ENCODE measurements around the gene COG6.
A peak's percentile ranks its signal among the peaks of the same experiment; 100 is the strongest.

COG6 gene

GRCh38 chr13:39685652-39686051, 30.2 kb downstream of the COG6 start:
- ATAC-seq (replicated peaks; ENCODE audit: extremely low read depth, poor library complexity, severe bottlenecking) (no peak), DNase-seq (ENCODE audit: low spot score in 2 of 2) (no peak)
- Mint-ChIP-seq H3K4me1 (peaks cover 6% of the 10 kb centered on the region), H3K27me3 (no peaks in the 10 kb centered on the region), H3K9me3 (no peaks in the 10 kb centered on the region), H3K4me3 (no peak overlapping the region), H3K36me3 (ENCODE audit: insufficient read depth) (peaks cover 8% of the 10 kb centered on the region), H3K27ac (ENCODE audit: low read depth) (no peak overlapping the region)

GRCh38 chr13:39688278-39688677, 32.8 kb downstream of the COG6 start:
- H3K27me3 Mint-ChIP-seq, result no peaks in the 10 kb centered on the region
- peaks cover 6% of the 10 kb centered on the region for H3K4me1 Mint-ChIP-seq
- H3K9me3 Mint-ChIP-seq, result no peaks in the 10 kb centered on the region
- no peak for DNase-seq (ENCODE audit: low spot score in 2 of 2)
- H3K4me3 Mint-ChIP-seq, result no peak overlapping the region
- no peak for ATAC-seq (replicated peaks; ENCODE audit: extremely low read depth, poor library complexity, severe bottlenecking)
- H3K36me3 Mint-ChIP-seq (ENCODE audit: insufficient read depth), result no peaks in the 10 kb centered on the region
- no peak overlapping the region for H3K27ac Mint-ChIP-seq (ENCODE audit: low read depth)

GRCh38 chr13:39688699-39689405, 33.4 kb downstream of the COG6 start:
- no peak for DNase-seq (ENCODE audit: low spot score in 2 of 2)
- ATAC-seq (replicated peaks; ENCODE audit: extremely low read depth, poor library complexity, severe bottlenecking), result peak; percentile 73
- H3K27me3 Mint-ChIP-seq, result no peaks in the 10 kb centered on the region
- H3K4me1 Mint-ChIP-seq, result peaks cover 6% of the 10 kb centered on the region
- H3K27ac Mint-ChIP-seq (ENCODE audit: low read depth), result no peak overlapping the region
- no peaks in the 10 kb centered on the region for H3K36me3 Mint-ChIP-seq (ENCODE audit: insufficient read depth)
- no peak overlapping the region for H3K4me3 Mint-ChIP-seq
- no peaks in the 10 kb centered on the region for H3K9me3 Mint-ChIP-seq

GRCh38 chr13:39692660-39693438, 37.4 kb downstream of the COG6 start:
- Mint-ChIP-seq H3K27me3 (no peaks in the 10 kb centered on the region), H3K36me3 (ENCODE audit: insufficient read depth) (no peaks in the 10 kb centered on the region), H3K4me3 (no peak overlapping the region), H3K4me1 (peaks cover 6% of the 10 kb centered on the region), H3K27ac (ENCODE audit: low read depth) (no peak overlapping the region), H3K9me3 (no peaks in the 10 kb centered on the region)
- ATAC-seq (replicated peaks; ENCODE audit: extremely low read depth, poor library complexity, severe bottlenecking) (no peak), DNase-seq (ENCODE audit: low spot score in 2 of 2) (no peak)

- no peak overlapping the region for H3K27ac Mint-ChIP-seq (ENCODE audit: low read depth)
- DNase-seq (ENCODE audit: low spot score in 2 of 2) (no peak), ATAC-seq (replicated peaks; ENCODE audit: extremely low read depth, poor library complexity, severe bottlenecking) (no peak)
- no peak overlapping the region for H3K4me3 Mint-ChIP-seq
- H3K4me1 Mint-ChIP-seq, result peaks cover 8% of the 10 kb centered on the region
- H3K36me3 Mint-ChIP-seq (ENCODE audit: insufficient read depth), result peaks cover 4% of the 10 kb centered on the region
- H3K27me3 Mint-ChIP-seq, result no peaks in the 10 kb centered on the region
- H3K9me3 Mint-ChIP-seq, result no peaks in the 10 kb centered on the region
Measured at GRCh38 chr13:39699274-39699673, 43.8 kb downstream of the COG6 start.

- no peaks in the 10 kb centered on the region for H3K27me3 Mint-ChIP-seq
- H3K36me3 Mint-ChIP-seq (ENCODE audit: insufficient read depth), result peaks cover 5% of the 10 kb centered on the region
- H3K27ac Mint-ChIP-seq (ENCODE audit: low read depth), result no peak overlapping the region
- ATAC-seq (replicated peaks; ENCODE audit: extremely low read depth, poor library complexity, severe bottlenecking), result no peak
- no peak for DNase-seq (ENCODE audit: low spot score in 2 of 2)
- no peak overlapping the region for H3K4me3 Mint-ChIP-seq
- H3K9me3 Mint-ChIP-seq, result no peaks in the 10 kb centered on the region
- H3K4me1 Mint-ChIP-seq, result no peaks in the 10 kb centered on the region
Measured at GRCh38 chr13:39712626-39713025, 57.2 kb downstream of the COG6 start.

- ATAC-seq (replicated peaks; ENCODE audit: extremely low read depth, poor library complexity, severe bottlenecking) (no peak), DNase-seq (ENCODE audit: low spot score in 2 of 2) (no peak)
- Mint-ChIP-seq H3K9me3 (no peaks in the 10 kb centered on the region), H3K27me3 (no peaks in the 10 kb centered on the region), H3K36me3 (ENCODE audit: insufficient read depth) (peaks cover 48% of the 10 kb centered on the region), H3K4me1 (no peaks in the 10 kb centered on the region), H3K27ac (ENCODE audit: low read depth) (no peak overlapping the region), H3K4me3 (no peak overlapping the region)
Measured at GRCh38 chr13:39729156-39729555, 73.7 kb downstream of the COG6 start.

GRCh38 chr13:39734952-39735351, 79.5 kb downstream of the COG6 start:
- Mint-ChIP-seq H3K9me3 (peaks cover 5% of the 10 kb centered on the region), H3K4me1 (no peaks in the 10 kb centered on the region), H3K27ac (ENCODE audit: low read depth) (peak overlapping the region; percentile 72), H3K36me3 (ENCODE audit: insufficient read depth) (peaks cover 27% of the 10 kb centered on the region), H3K4me3 (no peak overlapping the region), H3K27me3 (no peaks in the 10 kb centered on the region)
- DNase-seq (ENCODE audit: low spot score in 2 of 2), result no peak
- ATAC-seq (replicated peaks; ENCODE audit: extremely low read depth, poor library complexity, severe bottlenecking), result no peak

GRCh38 chr13:39737047-39737446, 81.6 kb downstream of the COG6 start:
- Mint-ChIP-seq H3K9me3 (peaks cover 11% of the 10 kb centered on the region), H3K36me3 (ENCODE audit: insufficient read depth) (peaks cover 24% of the 10 kb centered on the region), H3K4me3 (no peak overlapping the region), H3K4me1 (no peaks in the 10 kb centered on the region), H3K27ac (ENCODE audit: low read depth) (no peak overlapping the region), H3K27me3 (no peaks in the 10 kb centered on the region)
- ATAC-seq (replicated peaks; ENCODE audit: extremely low read depth, poor library complexity, severe bottlenecking) (no peak), DNase-seq (ENCODE audit: low spot score in 2 of 2) (no peak)

GRCh38 chr13:39740761-39741160, 85.3 kb downstream of the COG6 start:
- Mint-ChIP-seq H3K36me3 (ENCODE audit: insufficient read depth) (peaks cover 2% of the 10 kb centered on the region), H3K27me3 (no peaks in the 10 kb centered on the region), H3K27ac (ENCODE audit: low read depth) (no peak overlapping the region), H3K4me1 (no peaks in the 10 kb centered on the region), H3K9me3 (peaks cover 22% of the 10 kb centered on the region), H3K4me3 (no peak overlapping the region)
- ATAC-seq (replicated peaks; ENCODE audit: extremely low read depth, poor library complexity, severe bottlenecking) (no peak), DNase-seq (ENCODE audit: low spot score in 2 of 2) (no peak)

- H3K4me3 Mint-ChIP-seq, result no peak overlapping the region
- no peak overlapping the region for H3K27ac Mint-ChIP-seq (ENCODE audit: low read depth)
- peaks cover 3% of the 10 kb centered on the region for H3K9me3 Mint-ChIP-seq
- ATAC-seq (replicated peaks; ENCODE audit: extremely low read depth, poor library complexity, severe bottlenecking) (no peak), DNase-seq (ENCODE audit: low spot score in 2 of 2) (no peak)
- no peaks in the 10 kb centered on the region for H3K27me3 Mint-ChIP-seq
- no peaks in the 10 kb centered on the region for H3K4me1 Mint-ChIP-seq
- H3K36me3 Mint-ChIP-seq (ENCODE audit: insufficient read depth), result peaks cover under 1% of the 10 kb centered on the region
Measured at GRCh38 chr13:39748961-39749360, 93.5 kb downstream of the COG6 start.

GRCh38 chr13:39749528-39749927, 94.1 kb downstream of the COG6 start:
- ATAC-seq (replicated peaks; ENCODE audit: extremely low read depth, poor library complexity, severe bottlenecking) (no peak), DNase-seq (ENCODE audit: low spot score in 2 of 2) (no peak)
- H3K27me3 Mint-ChIP-seq, result no peaks in the 10 kb centered on the region
- peaks cover 2% of the 10 kb centered on the region for H3K36me3 Mint-ChIP-seq (ENCODE audit: insufficient read depth)
- H3K9me3 Mint-ChIP-seq, result no peaks in the 10 kb centered on the region
- peak overlapping the region; percentile 27 for H3K27ac Mint-ChIP-seq (ENCODE audit: low read depth)
- H3K4me1 Mint-ChIP-seq, result no peaks in the 10 kb centered on the region
- no peak overlapping the region for H3K4me3 Mint-ChIP-seq

- Mint-ChIP-seq H3K9me3 (no peaks in the 10 kb centered on the region), H3K27ac (ENCODE audit: low read depth) (no peak overlapping the region), H3K36me3 (ENCODE audit: insufficient read depth) (peaks cover 2% of the 10 kb centered on the region), H3K4me1 (no peaks in the 10 kb centered on the region), H3K27me3 (no peaks in the 10 kb centered on the region), H3K4me3 (no peak overlapping the region)
- ATAC-seq (replicated peaks; ENCODE audit: extremely low read depth, poor library complexity, severe bottlenecking), result no peak
- no peak for DNase-seq (ENCODE audit: low spot score in 2 of 2)
Measured at GRCh38 chr13:39751805-39752204, 96.3 kb downstream of the COG6 start.

All from central memory CD8-positive, alpha-beta T cell (primary cell).